ENCODE measurements around the gene HS3ST5. TPM values are rescaled to one million over a fixed set of nuclear protein-coding genes. Genes with fewer than 3 reads are reported as not detected.

Gene HS3ST5
- total RNA-seq, 4 donors from 2014 or later: not detected

GRCh38 chr6:114172576-114173260 lies 170.1 kb downstream of the HS3ST5 start:
- H3K4me3 ChIP-seq: no peak overlapping the region
- H3K9me3 ChIP-seq: no peaks in the 10 kb centered on the region
- DNase-seq (ENCODE audit: low spot score in 2 of 2): no peak
- WGBS: 59% methylated on average over 1 of the region's 1 CpG
- H3K27ac ChIP-seq: no peak overlapping the region
- H3K4me1 ChIP-seq: no peaks in the 10 kb centered on the region
- TF ChIP-seq POLR2AphosphoS5 (IDR thresholded peaks at IDR 0.05): no peak
- no peak for TF ChIP-seq EP300 (IDR thresholded peaks at IDR 0.05)
- no peak for TF ChIP-seq POLR2A (IDR thresholded peaks at IDR 0.05)
- no peak for TF ChIP-seq CTCF (IDR thresholded peaks at IDR 0.05)
- H3K27me3 ChIP-seq: no peaks in the 10 kb centered on the region
- no peaks in the 10 kb centered on the region for H3K36me3 ChIP-seq

GRCh38 chr6:114171473-114171872 lies 171.3 kb downstream of the HS3ST5 start:
- H3K9me3 ChIP-seq: no peaks in the 10 kb centered on the region
- no peaks in the 10 kb centered on the region for H3K4me1 ChIP-seq
- H3K27ac ChIP-seq: no peak overlapping the region
- no peak for DNase-seq (ENCODE audit: low spot score in 2 of 2)
- no peak for TF ChIP-seq EP300 (IDR thresholded peaks at IDR 0.05)
- no peak for TF ChIP-seq POLR2A (IDR thresholded peaks at IDR 0.05)
- TF ChIP-seq CTCF (IDR thresholded peaks at IDR 0.05): no peak
- no peak for TF ChIP-seq POLR2AphosphoS5 (IDR thresholded peaks at IDR 0.05)
- H3K36me3 ChIP-seq: no peaks in the 10 kb centered on the region
- no peaks in the 10 kb centered on the region for H3K27me3 ChIP-seq
- H3K4me3 ChIP-seq: no peak overlapping the region
- WGBS: 96% methylated on average over 4 of the region's 4 CpGs

GRCh38 chr6:114170958-114171387 lies 171.8 kb downstream of the HS3ST5 start:
- no peaks in the 10 kb centered on the region for H3K4me1 ChIP-seq
- H3K27ac ChIP-seq: no peak overlapping the region
- H3K36me3 ChIP-seq: no peaks in the 10 kb centered on the region
- no peak overlapping the region for H3K4me3 ChIP-seq
- no peak for DNase-seq (ENCODE audit: low spot score in 2 of 2)
- H3K27me3 ChIP-seq: no peaks in the 10 kb centered on the region
- no peaks in the 10 kb centered on the region for H3K9me3 ChIP-seq
- 88% methylated on average over 1 of the region's 1 CpG for WGBS
- TF ChIP-seq EP300 (IDR thresholded peaks at IDR 0.05): no peak
- TF ChIP-seq POLR2A (IDR thresholded peaks at IDR 0.05): no peak
- TF ChIP-seq CTCF (IDR thresholded peaks at IDR 0.05): no peak
- no peak for TF ChIP-seq POLR2AphosphoS5 (IDR thresholded peaks at IDR 0.05)

GRCh38 chr6:114170372-114170771 lies 172.5 kb downstream of the HS3ST5 start:
- Histone ChIP-seq H3K27me3 (no peaks in the 10 kb centered on the region), H3K4me1 (no peaks in the 10 kb centered on the region), H3K36me3 (no peaks in the 10 kb centered on the region), H3K4me3 (no peak overlapping the region), H3K27ac (no peak overlapping the region), H3K9me3 (no peaks in the 10 kb centered on the region)
- TF ChIP-seq CTCF (IDR thresholded peaks at IDR 0.05) (no peak), EP300 (IDR thresholded peaks at IDR 0.05) (no peak), POLR2A (IDR thresholded peaks at IDR 0.05) (no peak), POLR2AphosphoS5 (IDR thresholded peaks at IDR 0.05) (no peak)
- WGBS: 76% methylated on average over 3 of the region's 3 CpGs
- DNase-seq (ENCODE audit: low spot score in 2 of 2): no peak

GRCh38 chr6:114169763-114170162 lies 173.1 kb downstream of the HS3ST5 start:
- TF ChIP-seq EP300 (IDR thresholded peaks at IDR 0.05): no peak
- TF ChIP-seq CTCF (IDR thresholded peaks at IDR 0.05): no peak
- no peak for TF ChIP-seq POLR2A (IDR thresholded peaks at IDR 0.05)
- no peak for TF ChIP-seq POLR2AphosphoS5 (IDR thresholded peaks at IDR 0.05)
- H3K4me1 ChIP-seq: no peaks in the 10 kb centered on the region
- no peaks in the 10 kb centered on the region for H3K27me3 ChIP-seq

More at GRCh38 chr6:114169763-114170162, 173.1 kb downstream of the HS3ST5 start:
- H3K9me3 ChIP-seq: no peaks in the 10 kb centered on the region
- no peaks in the 10 kb centered on the region for H3K36me3 ChIP-seq
- H3K4me3 ChIP-seq: no peak overlapping the region
- no peak overlapping the region for H3K27ac ChIP-seq
- DNase-seq (ENCODE audit: low spot score in 2 of 2): no peak

Measured in suprapubic skin (tissue), 4 donors.